Activated CD4-positive, alpha-beta T cell treated with anti-CD3 and anti-CD28 coated beads, Interleukin-2, amount 50 U/mL, for 1 hour (primary cell): ENCODE data around the gene MPRIP.
"Not testable (repeated sequence)": the region's sequence is repeated elsewhere in the genome, so short reads cannot be mapped to it uniquely, and the experiment has no call there.

Experiments
- DNase-seq: peaks from one replicate; pipeline ENCODE4 v3.0.0-alpha.2; 2020

Gene MPRIP

DNA sequence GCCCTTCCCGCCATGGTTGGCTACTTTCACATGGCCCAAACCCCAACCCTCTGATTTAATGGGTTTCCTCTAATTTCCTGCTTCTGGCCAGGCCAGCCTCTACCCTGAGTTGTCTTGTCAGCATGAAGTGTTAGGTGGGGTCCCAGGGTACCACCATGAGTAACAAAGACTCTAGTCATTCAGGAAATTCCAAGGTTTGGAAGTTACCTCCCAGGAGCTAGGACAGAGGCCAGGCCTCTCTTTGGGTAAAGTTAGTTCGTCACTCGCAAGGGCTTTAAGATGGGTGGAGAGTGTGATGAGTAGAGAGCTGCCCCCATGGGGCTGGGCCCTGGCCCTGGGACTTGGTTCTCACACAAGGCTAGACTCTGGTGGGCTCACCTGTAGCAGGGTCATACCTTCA, 109.3 kb downstream of the MPRIP start:
- DNase-seq = no peak

GRCh38 chr17:17151962-17152361, 109.7 kb downstream of the MPRIP start:
- no peak for DNase-seq

DNA sequence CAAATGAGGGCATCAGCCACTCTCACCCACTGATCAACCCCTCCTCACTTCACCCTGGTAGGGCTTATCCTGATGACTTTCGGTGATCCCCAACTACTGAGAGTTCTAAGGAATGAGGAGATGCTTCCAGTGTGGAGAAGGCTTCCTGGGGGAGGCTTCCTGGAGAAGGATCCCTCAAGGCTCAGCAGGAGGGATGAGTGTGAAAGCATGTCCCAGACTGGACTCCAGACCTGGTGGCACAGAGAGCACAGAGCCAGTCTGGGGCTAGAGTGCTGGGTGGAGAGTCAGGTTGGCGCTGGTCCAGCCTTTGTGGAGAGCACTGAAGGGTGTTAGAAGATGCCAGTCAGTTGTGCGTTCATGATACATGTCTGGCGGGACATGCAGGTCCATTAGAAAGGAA, 110.1 kb downstream of the MPRIP start:
- no peak for DNase-seq

GRCh38 chr17:17153071-17153470, 110.8 kb downstream of the MPRIP start:
- no peak for DNase-seq

- DNase-seq = no peak
Observed at GRCh38 chr17:17153709-17154108, 111.5 kb downstream of the MPRIP start.

- DNase-seq = no peak
Observed at GRCh38 chr17:17154556-17154955, 112.3 kb downstream of the MPRIP start.

GRCh38 chr17:17154981-17155380, 112.7 kb downstream of the MPRIP start:
- no peak for DNase-seq

GRCh38 chr17:17155568-17155967, 113.3 kb downstream of the MPRIP start:
- DNase-seq = no peak

DNA sequence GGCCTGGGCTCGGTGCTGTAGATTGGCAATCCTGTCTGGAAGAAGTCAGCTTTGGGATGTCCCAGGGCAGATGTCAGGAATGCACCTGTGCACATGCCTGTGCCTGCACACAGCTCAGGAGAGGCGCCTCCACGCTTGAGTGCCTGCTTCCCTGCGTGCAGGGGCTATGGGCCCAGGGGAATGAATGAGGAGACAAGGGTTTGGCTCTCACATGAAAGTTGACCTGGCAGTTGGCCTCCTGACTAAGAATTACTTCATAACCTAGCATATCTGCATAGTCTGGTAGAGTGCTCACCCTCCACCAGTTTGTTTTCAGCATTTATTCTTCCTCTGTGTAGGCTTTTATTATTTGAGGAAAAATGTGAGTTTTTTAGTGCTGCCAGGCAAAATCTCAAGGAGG, 113.8 kb downstream of the MPRIP start:
- DNase-seq = no peak

- DNase-seq = no peak
Observed at GRCh38 chr17:17156511-17156910, 114.3 kb downstream of the MPRIP start.

DNA sequence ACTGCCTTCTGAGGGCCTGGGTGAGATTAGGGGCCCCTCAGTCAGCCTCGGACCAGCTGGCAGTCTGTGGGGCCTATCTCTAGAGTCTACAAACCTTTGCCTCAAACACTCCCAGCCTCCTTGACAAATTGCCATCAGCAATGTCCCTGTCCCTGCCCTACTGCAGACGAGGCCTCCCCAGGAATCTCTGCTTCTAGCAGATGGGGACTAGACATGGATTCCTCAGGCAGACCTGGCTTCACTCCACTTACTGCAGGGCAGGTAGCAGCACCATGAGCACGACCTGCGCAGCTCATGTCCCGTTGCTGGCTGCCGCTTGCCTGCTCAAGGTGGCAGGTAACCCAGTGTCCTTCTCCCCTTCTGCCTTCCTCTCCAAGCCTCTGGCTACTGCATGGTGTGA, 114.8 kb downstream of the MPRIP start:
- DNase-seq = no peak

GRCh38 chr17:17158506-17158905, 116.2 kb downstream of the MPRIP start:
- DNase-seq = not testable (repeated sequence)

- no peak for DNase-seq
Observed at GRCh38 chr17:17159571-17159970, 117.3 kb downstream of the MPRIP start.

DNA sequence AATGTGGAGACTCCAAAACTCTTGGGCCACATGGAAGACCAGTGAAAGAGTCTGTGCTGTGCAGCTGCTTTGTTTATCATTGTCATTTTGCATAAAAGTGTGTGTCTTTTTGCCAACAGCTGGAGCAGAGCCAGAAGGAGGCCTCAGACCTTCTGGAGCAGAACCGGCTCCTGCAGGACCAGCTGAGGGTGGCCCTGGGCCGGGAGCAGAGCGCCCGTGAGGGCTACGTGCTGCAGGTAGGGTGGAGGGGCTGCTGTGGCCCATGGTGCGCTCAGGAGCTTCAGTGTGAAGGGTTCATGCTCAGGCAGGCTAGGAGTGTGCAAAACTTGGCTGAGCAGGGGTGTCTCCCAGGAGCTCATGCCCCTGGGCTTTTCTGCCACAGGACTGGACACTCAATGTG, 118.9 kb downstream of the MPRIP start:
- DNase-seq = no peak

DNA sequence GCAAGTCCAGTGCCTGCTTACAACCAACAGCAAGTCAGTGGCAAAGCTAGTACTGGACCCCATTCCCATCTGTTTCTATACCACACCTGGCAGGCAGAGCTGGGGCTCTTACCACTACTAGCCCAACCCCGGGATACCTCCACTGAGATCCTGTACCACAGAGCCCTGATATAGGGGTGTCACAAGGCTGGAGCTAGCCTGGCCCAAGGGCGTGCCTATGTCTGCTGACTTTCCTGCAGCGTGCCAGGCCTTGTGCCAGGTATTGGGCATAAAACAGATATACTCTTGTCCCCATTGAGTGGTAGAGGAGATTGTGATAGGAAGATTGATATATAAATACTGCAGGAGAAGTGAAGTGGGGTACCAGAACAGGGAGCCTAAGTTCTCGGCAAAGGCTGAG, 119.5 kb downstream of the MPRIP start:
- DNase-seq = no peak

DNA sequence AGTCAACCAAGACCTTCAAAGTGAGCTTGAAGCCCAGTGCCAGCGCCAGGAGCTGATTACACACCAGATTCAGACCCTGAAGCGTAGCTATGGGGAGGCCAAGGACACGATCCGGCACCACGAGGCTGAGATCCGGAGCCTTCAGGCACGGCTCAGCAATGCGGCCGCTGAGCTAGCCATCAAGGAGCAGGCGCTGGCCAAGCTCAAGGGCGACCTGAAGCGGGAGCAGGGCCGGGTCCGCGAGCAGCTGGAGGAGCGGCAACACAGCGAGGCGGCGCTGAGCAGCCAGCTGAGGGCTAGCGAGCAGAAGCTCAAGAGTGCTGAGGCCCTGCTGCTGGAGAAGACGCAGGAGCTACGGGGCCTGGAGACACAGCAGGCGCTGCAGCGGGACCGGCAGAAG, 121.9 kb downstream of the MPRIP start:
- no peak for DNase-seq

DNA sequence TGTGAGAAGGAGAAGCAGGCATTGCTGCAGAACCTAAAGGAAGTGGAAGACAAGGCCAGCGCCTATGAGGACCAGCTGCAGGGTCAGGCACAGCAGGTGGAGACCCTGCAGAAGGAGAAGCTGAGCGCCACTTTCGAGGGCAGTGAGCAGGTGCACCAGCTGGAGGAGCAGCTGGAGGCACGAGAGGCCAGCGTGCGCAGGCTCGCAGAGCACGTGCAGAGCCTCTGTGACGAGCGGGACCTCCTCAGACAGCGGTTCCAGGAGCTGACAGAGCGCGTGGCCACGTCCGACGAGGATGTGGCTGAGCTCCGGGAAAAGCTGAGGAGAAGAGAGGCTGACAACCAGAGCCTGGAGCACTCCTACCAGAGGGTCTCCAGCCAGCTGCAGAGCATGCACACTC, 122.4 kb downstream of the MPRIP start:
- DNase-seq = no peak

GRCh38 chr17:17165666-17166308, 123.5 kb downstream of the MPRIP start:
- DNase-seq = no peak

GRCh38 chr17:17166446-17166845, 124.2 kb downstream of the MPRIP start:
- no peak for DNase-seq

GRCh38 chr17:17167356-17167755, 125.1 kb downstream of the MPRIP start:
- DNase-seq = no peak

- no peak for DNase-seq
Observed at GRCh38 chr17:17167986-17168385, 125.7 kb downstream of the MPRIP start.

- DNase-seq = no peak
Observed at GRCh38 chr17:17168401-17168800, 126.1 kb downstream of the MPRIP start.

DNA sequence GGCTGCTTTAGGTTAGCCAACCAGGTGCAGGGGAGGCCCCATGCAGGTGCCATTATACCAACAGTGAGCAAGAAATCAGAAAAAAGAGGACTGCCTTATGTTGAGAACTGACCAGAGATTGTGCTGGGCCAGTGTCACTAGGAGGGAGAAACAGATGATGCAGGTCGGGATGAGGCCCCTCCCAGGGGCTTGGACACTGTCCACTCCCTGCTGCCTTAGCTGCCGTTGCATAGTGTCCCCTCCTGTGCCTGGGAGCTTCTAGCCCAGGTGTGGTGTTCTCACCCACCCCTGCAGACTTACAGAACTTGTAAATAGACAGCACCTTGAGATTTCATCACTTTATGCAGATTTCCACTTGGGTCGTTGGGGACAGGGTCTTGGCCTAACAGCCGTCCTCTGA, 127.1 kb downstream of the MPRIP start:
- DNase-seq = no peak

DNA sequence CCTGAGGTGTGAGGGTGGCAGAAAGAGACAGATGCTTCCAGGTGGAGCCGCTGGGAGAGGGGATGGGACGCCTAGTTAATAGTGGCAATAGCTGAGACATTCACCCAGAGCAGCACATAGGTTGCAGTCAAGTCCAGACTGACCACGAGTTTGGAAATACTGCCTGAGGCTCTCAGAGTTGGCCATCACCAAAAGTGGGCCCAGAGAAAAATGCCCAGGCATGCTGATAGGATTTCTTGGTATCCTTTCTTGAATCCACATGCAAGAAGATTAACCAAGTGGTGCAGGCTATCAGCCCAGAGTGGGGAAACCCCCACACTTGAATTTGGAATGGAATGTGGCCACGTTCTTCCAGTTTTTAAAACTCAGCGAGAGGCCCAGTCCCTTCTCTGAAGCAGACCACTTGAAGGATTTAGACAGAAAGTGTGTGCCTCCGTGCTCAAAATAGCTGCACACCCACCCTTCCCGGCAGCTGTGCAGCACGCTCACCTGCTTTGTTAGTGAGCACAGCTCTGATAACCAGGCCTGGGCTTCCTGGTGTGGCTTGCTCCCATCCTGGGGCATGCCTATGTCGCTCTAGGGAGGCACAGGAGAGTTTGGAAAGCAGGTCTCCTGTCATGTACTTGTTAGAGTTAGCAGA, 128.2 kb downstream of the MPRIP start:
- DNase-seq = no peak

GRCh38 chr17:17171186-17171585, 128.9 kb downstream of the MPRIP start:
- DNase-seq = no peak
